ENCODE data around the gene STXBP6. TPM values are rescaled to one million over a fixed set of nuclear protein-coding genes. Genes with fewer than 3 reads are reported as not detected.

Gene STXBP6
- total RNA-seq, 1 experiment from 2014 or later: 12.6 TPM

GRCh38 chr14:24833385-24833784 is 216.6 kb downstream of the STXBP6 start:
- no peak for DNase-seq (ENCODE audit: low spot score)

GRCh38 chr14:24831677-24832076 is 218.3 kb downstream of the STXBP6 start:
- DNase-seq (ENCODE audit: low spot score): no peak

- DNase-seq (ENCODE audit: low spot score): no peak
Observed at GRCh38 chr14:24829862-24830261, 220.1 kb downstream of the STXBP6 start.

- DNase-seq (ENCODE audit: low spot score): no peak
Observed at GRCh38 chr14:24828486-24828885, 221.5 kb downstream of the STXBP6 start.

- no peak for DNase-seq (ENCODE audit: low spot score)
Observed at GRCh38 chr14:24826390-24826789, 223.6 kb downstream of the STXBP6 start.

GRCh38 chr14:24820616-24821015 is 229.3 kb downstream of the STXBP6 start:
- no peak for DNase-seq (ENCODE audit: low spot score)

- no peak for DNase-seq (ENCODE audit: low spot score)
Observed at GRCh38 chr14:24818823-24819341, 231.1 kb downstream of the STXBP6 start.

GRCh38 chr14:24818058-24818822 is 231.7 kb downstream of the STXBP6 start:
- DNase-seq (ENCODE audit: low spot score): peak; percentile 62

GRCh38 chr14:24817212-24818057 is 232.5 kb downstream of the STXBP6 start:
- peak; percentile 67 for DNase-seq (ENCODE audit: low spot score)

- DNase-seq (ENCODE audit: low spot score): no peak
Observed at GRCh38 chr14:24816929-24817211, 233.1 kb downstream of the STXBP6 start.

GRCh38 chr14:24816011-24816928 is 233.7 kb downstream of the STXBP6 start:
- peak; percentile 62 for DNase-seq (ENCODE audit: low spot score)

GRCh38 chr14:24815543-24815942 is 234.4 kb downstream of the STXBP6 start:
- no peak for DNase-seq (ENCODE audit: low spot score)

GRCh38 chr14:24814944-24815343 is 235.0 kb downstream of the STXBP6 start:
- no peak for DNase-seq (ENCODE audit: low spot score)

GRCh38 chr14:24814346-24814745 is 235.6 kb downstream of the STXBP6 start:
- no peak for DNase-seq (ENCODE audit: low spot score)

- no peak for DNase-seq (ENCODE audit: low spot score)
Observed at GRCh38 chr14:24813819-24814259, 236.1 kb downstream of the STXBP6 start.

- no peak for DNase-seq (ENCODE audit: low spot score)
Observed at GRCh38 chr14:24813089-24813815, 236.7 kb downstream of the STXBP6 start.

GRCh38 chr14:24809135-24809534 is 240.8 kb downstream of the STXBP6 start:
- peak; percentile 25 for DNase-seq (ENCODE audit: low spot score)

GRCh38 chr14:24808412-24808811 is 241.5 kb downstream of the STXBP6 start:
- no peak for DNase-seq (ENCODE audit: low spot score)

GRCh38 chr14:24806061-24806678 is 243.8 kb downstream of the STXBP6 start:
- DNase-seq (ENCODE audit: low spot score): peak; percentile 92

GRCh38 chr14:24804552-24805212 is 245.3 kb downstream of the STXBP6 start:
- peak; percentile 42 for DNase-seq (ENCODE audit: low spot score)
